DMS 273 (cell line): ENCODE measurements around the gene AK8.
A peak's percentile ranks its signal among the peaks of the same experiment; 100 is the strongest.
"Not testable (repeated sequence)": the region's sequence is repeated elsewhere in the genome, so short reads cannot be mapped to it uniquely, and the experiment has no call there.

Source experiments
- DNase-seq: peaks from one replicate; lab custom pipeline; 2025; ENCODE audit not compliant: unreplicated experiment; lab: John Stamatoyannopoulos, UW

The AK8 gene

DNA sequence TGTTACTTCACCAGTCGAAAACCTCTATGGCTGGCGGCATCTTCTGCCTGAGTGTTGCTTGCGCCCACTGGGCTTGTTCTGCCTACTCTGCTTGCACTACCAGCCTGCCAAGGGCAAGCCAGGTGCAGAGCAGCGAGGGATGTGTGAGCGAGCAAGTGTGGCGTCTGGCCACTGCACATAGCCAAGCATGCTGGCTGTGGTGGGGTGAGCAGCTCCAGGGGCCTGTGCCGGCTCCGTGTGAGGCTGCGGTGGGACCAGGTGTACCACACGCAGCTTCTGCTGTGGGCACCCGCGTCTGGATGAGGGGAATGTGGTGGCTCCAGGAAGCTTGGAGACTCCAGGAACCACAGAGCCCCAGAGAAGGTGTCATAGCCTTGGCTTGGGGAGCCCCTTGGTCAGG lies 156.4 kb downstream of the AK8 start:
- no peak for DNase-seq

- not testable (repeated sequence) for DNase-seq
These were observed 159.6 kb downstream of the AK8 start for GRCh38 chr9:132718381-132718928.

- no peak for DNase-seq
These were observed 160.6 kb downstream of the AK8 start for GRCh38 chr9:132717326-132717945.

DNA sequence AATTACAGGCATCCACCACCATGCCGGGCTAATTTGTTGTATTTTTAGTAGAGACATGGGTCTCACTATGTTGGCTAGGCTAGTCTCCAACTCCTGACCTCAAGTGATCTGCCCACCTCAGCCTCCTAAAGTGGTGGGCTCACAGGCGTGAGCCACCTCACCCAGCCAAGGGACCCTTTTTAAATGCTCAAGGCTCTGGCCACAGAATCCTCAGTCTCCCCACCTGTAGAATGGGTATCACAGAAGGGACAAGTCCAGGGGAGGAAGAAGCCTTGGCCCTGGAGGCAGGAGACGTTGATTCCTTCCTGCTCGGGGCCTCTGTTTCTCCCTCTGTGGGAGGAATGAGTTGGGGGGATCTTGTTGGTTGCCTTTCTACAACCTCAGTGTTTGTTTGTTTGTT lies 162.1 kb downstream of the AK8 start:
- DNase-seq, result no peak

DNA sequence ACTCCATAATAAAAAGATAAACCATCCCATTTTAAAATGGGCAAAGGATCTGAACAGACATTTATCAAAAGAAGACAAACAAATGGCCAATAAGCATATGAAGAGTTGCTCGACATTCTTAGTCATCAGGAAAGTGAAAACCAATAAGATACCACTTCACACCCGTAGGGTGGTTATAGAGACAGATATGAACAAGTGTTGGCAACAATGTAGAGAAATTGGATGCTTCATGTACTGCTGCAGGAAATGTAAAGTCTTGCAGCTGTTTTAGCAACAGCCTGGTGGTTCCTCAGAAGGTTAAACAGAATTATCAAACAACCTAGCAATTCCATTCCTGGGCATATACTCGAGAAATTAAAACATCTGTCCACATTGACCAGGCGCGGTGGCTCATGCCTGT lies 165.3 kb downstream of the AK8 start:
- DNase-seq, result no peak

DNA sequence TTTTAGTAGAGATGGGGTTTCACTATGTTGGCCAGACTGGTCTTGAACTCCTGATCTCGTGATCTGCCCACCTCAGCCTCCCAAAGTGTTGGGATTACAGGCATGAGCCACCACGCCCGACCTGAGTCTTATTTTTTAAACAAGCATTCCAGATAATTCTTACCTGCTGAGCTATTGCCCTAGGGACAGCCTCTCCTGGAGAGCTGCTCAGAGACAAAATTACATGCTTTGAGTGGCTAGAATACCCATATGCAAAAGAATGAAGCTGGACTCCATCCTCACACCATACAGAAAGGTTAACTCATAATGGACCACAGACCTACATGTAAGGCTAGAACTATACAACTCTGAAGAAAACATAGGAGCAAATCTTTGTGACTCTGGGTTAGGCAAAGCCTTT lies 166.2 kb downstream of the AK8 start:
- DNase-seq, result no peak

DNA sequence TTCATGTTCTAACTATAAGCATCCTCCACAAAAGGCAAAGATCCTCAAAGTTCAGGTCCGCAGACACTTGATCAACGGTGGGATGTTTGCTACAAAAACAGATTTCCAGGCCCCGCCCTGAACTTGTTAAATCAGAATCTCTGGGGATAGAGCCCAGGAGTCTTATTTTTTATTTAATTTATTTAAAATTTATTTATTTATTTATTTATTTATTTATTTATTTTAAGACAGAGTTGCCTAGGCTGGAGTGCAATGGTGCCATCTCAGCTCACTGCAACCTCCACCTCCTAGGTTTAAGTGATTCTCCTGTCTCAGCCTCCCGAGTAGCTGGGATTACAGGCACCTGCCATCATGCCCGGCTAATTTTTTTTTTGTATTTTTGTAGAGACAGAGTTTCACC lies 166.9 kb downstream of the AK8 start:
- not testable (repeated sequence) for DNase-seq

DNA sequence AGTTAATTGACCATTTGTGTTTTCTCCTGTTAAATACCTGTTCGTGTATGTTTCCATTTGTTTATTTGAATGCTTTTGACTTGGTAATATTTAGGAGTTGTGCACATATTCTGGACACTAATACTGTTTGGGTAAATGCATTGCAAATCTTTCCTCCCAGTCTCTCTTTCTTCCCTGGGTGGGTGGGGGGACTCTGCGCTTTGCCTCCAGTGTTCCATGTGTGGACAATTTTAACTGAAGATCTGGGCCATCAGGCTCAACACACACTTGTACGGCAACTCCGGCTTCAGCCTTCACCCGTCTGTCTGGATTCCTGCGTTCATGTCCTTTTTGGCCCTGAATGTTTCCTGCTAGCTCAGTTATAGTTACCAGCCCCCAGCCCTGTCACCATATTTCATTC lies 167.8 kb downstream of the AK8 start:
- no peak for DNase-seq

DNA sequence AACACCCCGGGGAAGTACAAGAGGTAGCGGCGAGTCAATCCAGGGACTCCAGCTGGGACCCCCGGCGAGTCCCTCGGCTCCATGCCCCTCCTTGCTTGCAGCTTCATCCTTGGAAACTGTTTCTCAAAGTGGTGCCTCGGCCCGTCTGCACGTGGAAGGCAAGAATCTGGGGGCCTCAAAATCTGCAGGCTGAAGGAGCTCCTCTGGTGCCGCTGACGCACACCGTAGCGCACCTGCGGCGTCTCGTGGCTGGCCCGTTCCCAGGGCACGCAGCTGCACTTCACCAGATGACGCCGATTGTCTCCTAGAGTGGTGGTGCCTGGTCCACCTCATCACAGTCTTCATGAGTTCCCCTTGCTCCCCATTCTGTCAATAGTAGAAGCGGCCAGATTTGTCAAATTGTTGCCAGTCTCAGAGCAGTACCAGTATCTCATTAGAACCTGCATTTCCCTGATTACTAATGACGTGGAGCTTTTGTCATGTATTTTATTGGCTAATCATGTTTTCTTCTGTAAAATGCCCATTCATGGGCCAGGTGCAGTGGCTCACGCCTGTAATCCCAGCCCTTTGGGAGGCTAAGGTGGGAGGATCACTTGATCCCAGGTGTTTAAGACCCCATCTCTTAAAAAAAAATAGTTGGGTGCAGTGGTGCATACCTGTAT lies 169.2 kb downstream of the AK8 start:
- no peak for DNase-seq

GRCh38 chr9:132708239-132708638 lies 169.8 kb downstream of the AK8 start:
- no peak for DNase-seq

GRCh38 chr9:132703336-132703735 lies 174.7 kb downstream of the AK8 start:
- no peak for DNase-seq

DNA sequence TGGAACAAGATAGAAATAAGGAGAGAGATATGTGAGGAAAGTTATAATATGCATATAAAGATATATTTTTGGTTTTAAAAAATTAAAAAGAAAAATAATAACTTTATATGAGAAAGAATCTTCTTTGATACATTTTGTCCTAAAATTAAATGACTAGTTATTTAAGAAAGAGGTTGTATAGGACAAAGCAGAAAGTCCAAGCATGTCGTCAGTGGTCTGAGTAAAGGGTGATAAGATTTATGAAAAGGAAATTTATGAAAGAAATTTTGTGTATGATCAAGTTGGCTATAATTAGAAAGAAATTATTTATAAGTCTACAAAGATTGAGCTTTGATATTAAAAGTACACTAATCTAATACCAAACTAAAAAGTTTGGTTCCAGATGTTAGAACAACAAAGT lies 175.8 kb downstream of the AK8 start:
- peak; percentile 28 for DNase-seq

DNA sequence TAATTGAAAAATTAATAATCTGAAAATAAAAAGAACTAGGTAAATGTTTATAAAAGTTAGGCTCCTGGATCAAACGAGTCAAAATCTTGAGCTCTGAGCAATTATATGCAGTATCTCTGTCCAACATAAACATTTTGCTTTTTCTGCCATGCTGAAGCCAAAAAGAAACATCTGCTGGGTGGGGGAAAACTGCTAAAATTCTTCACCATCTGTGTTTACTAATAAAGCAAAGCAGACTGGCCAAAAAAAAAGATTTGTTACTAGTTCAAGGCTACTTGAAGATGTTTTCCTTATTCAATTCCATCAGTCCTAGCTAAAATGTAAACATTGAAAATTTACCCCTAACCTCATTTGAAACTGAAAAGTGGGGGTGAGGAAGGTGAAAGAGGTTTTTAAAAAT lies 178.1 kb downstream of the AK8 start:
- peak; percentile 75 for DNase-seq

DNA sequence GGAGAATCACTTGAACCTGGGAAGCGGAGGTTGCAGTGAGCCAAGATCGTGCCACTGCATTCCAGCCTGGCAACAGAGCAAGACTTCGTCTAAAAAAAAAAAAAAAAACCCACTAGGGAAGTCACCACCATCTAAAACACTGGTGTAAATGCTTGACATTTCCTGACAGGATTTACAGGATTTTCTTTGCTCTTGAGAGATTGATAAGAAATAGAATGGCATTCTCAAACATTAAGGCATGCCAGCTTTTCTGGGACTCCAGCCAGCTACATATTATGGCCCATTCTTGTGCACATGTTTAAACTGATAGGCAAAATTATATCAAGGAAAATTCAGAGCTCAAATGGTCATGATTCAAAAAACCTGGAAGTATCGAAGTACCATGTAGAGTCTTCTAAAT lies 179.1 kb downstream of the AK8 start:
- DNase-seq, result peak; percentile 46

GRCh38 chr9:132697230-132697629 lies 180.9 kb downstream of the AK8 start:
- peak; percentile 17 for DNase-seq

DNA sequence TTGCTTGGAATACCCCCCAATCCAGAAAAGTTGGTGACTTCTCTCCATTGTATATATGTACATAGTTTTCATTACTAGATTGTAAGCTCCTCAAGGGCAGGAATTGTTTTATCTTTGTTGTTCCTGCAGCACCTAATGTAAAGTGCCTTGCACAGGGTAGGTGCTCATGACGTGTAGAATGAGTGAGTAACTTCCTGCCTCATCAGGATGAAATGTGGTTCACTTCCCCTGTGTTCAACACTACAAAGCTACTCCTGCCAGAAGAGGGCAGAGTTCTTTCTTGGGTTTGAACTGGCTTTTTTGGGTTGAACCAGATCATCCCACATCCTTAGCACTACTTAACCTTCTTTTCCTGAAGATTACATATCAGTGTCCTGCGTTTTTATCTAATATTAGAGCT lies 183.9 kb downstream of the AK8 start:
- DNase-seq, result peak; percentile 33

GRCh38 chr9:132690696-132691095 lies 187.4 kb downstream of the AK8 start:
- DNase-seq, result no peak

GRCh38 chr9:132683873-132684272 lies 194.2 kb downstream of the AK8 start:
- DNase-seq, result no peak

- DNase-seq, result no peak
These were observed 196.5 kb downstream of the AK8 start for GRCh38 chr9:132681561-132681960.

- DNase-seq, result no peak
These were observed 198.0 kb downstream of the AK8 start for GRCh38 chr9:132679946-132680625.

- DNase-seq, result no peak
These were observed 200.1 kb downstream of the AK8 start for GRCh38 chr9:132677976-132678375.
